Neuronal stem cell (in vitro differentiated cells): ENCODE measurements around the gene OVCA2.
A peak's percentile ranks its signal among the peaks of the same experiment; 100 is the strongest.

Experiments
- DNase-seq: peaks from one replicate; pipeline ENCODE4 v3.0.0-alpha.2; 2013; ENCODE audit warnings: low spot score
- H2AFZ ChIP-seq: one replicate; pipeline ENCODE4 v1.6.1; 2013; ENCODE audit warnings: mild to moderate bottlenecking, low read length, inconsistent platforms
- H2AK5ac ChIP-seq: 2 replicates; pipeline ENCODE4 v1.6.1; 2013; ENCODE audit warnings: low read depth, mild to moderate bottlenecking, inconsistent platforms, low read length, moderate library complexity, mixed read lengths
- H2BK120ac ChIP-seq: 2 replicates; pipeline ENCODE4 v1.6.1; 2013; ENCODE audit warnings: low read depth, mild to moderate bottlenecking, inconsistent platforms, low read length, moderate library complexity, mixed read lengths
- H2BK12ac ChIP-seq: one replicate; pipeline ENCODE4 v1.6.1; 2013; ENCODE audit warnings: low read length, inconsistent platforms
- H2BK15ac ChIP-seq: 2 replicates; pipeline ENCODE4 v1.6.1; 2013; ENCODE audit warnings: mild to moderate bottlenecking, low read length, inconsistent platforms, mixed read lengths
- H2BK5ac ChIP-seq: one replicate; pipeline ENCODE4 v1.6.1; 2013; ENCODE audit warnings: inconsistent platforms, mild to moderate bottlenecking, low read length, moderate library complexity
- H3K14ac ChIP-seq: one replicate; pipeline ENCODE4 v1.6.1; 2013; ENCODE audit warnings: low read length, inconsistent platforms
- H3K18ac ChIP-seq: 2 replicates; pipeline ENCODE4 v1.6.1; 2013; ENCODE audit warnings: low read length, inconsistent platforms
- H3K23ac ChIP-seq: 2 replicates; pipeline ENCODE4 v1.6.1; 2013; ENCODE audit warnings: low read depth, mild to moderate bottlenecking, mixed read lengths, low read length, inconsistent platforms; ENCODE audit not compliant: poor library complexity
- H3K27ac ChIP-seq: replicated peaks from 3 replicates; pipeline ENCODE4 v1.5.1; 2013; ENCODE audit warnings: low read length, inconsistent platforms
- H3K27me3 ChIP-seq, 3 experiments: 2 replicates each; pipeline ENCODE4 v1.6.1; 2013; ENCODE audit warnings: low read length in 3 of 3, mild to moderate bottlenecking in 2 of 3, inconsistent platforms in 1 of 3, low read depth in 1 of 3, mixed read lengths in 1 of 3, moderate library complexity in 1 of 3; ENCODE audit not compliant: control insufficient read depth in 3 of 3, insufficient read depth in 3 of 3
- H3K36me3 ChIP-seq, 2 donors: replicated peaks in 1 of 2; 2 replicates each; pipeline ENCODE4 v1.6.1; 2013; ENCODE audit warnings: low read length in 2 of 2; ENCODE audit not compliant: control insufficient read depth in 2 of 2, insufficient read depth in 2 of 2
- H3K4ac ChIP-seq: 2 replicates; pipeline ENCODE4 v1.6.1; 2013; ENCODE audit warnings: inconsistent platforms, mild to moderate bottlenecking, low read length, moderate library complexity
- H3K4me1 ChIP-seq, 2 donors: 1 replicate in 1 of 2; 2 replicates in 1 of 2; pipeline ENCODE4 v1.6.1; 2013; ENCODE audit warnings: low read length in 2 of 2, low read depth in 1 of 2; ENCODE audit not compliant: control insufficient read depth in 2 of 2, insufficient read depth in 1 of 2
- H3K4me2 ChIP-seq: one replicate; pipeline ENCODE4 v1.6.1; 2013; ENCODE audit warnings: mild to moderate bottlenecking, low read length, inconsistent platforms; ENCODE audit not compliant: insufficient read depth, poor library complexity, severe bottlenecking
- H3K4me3 ChIP-seq, 2 donors: 2 replicates each; pipeline ENCODE4 v1.5.1; 2013; ENCODE audit warnings: low read length in 2 of 2, mild to moderate bottlenecking in 2 of 2, inconsistent platforms in 1 of 2, moderate library complexity in 1 of 2
- H3K79me1 ChIP-seq: one replicate; pipeline ENCODE4 v1.6.1; 2013; ENCODE audit warnings: low read depth, mild to moderate bottlenecking, inconsistent platforms, low read length, moderate library complexity
- H3K9ac ChIP-seq: one replicate; pipeline ENCODE4 v1.6.1; 2013; ENCODE audit warnings: mild to moderate bottlenecking, low read depth, low read length, inconsistent platforms; ENCODE audit not compliant: poor library complexity
- H3K9me3 ChIP-seq, 2 donors: replicated peaks in 1 of 2; 2 replicates each; pipeline versions ENCODE3 to v1.6.1; 2013; ENCODE audit warnings: low read length in 2 of 2, mild to moderate bottlenecking in 2 of 2, inconsistent platforms in 1 of 2, low read depth in 1 of 2, mixed read lengths in 1 of 2, moderate library complexity in 1 of 2; ENCODE audit not compliant: control insufficient read depth in 2 of 2, insufficient read depth in 1 of 2
- H4K8ac ChIP-seq: one replicate; pipeline ENCODE4 v1.6.1; 2013; ENCODE audit warnings: low read depth, mild to moderate bottlenecking, inconsistent platforms, low read length, moderate library complexity
- H4K91ac ChIP-seq: one replicate; pipeline ENCODE4 v1.6.1; 2013; ENCODE audit warnings: low read length, low read depth, mild to moderate bottlenecking, inconsistent platforms; ENCODE audit not compliant: poor library complexity
- WGBS, 2 donors: extraction: QIAGEN DNeasy Blood & Tissue Kit; methylation state at CpG; one replicate each; pipeline ENCODE4 v1.1.7; 2013; ENCODE audit warnings: missing lambda C conversion rate in 2 of 2, mixed read lengths in 1 of 2; ENCODE audit not compliant: insufficient read length in 2 of 2, insufficient replicate concordance in 1 of 2; ENCODE audit errors: extremely low coverage in 2 of 2; 5-methylcytosine and 5-hydroxymethylcytosine counted together

OVCA2 gene

GRCh38 chr17:2051933-2052559 lies 10.2 kb downstream of the OVCA2 start:
- Histone ChIP-seq H3K23ac (peak overlapping the region; percentile 85), H3K27ac (no peak overlapping the region), H2BK120ac (no peak overlapping the region), H4K8ac (no peak overlapping the region), H2BK15ac (no peak overlapping the region), H3K4me1 (peaks cover 12 to 23% of the 10 kb centered on the region in 2 donors), H3K9ac (no peak overlapping the region), H4K91ac (no peak overlapping the region), H3K36me3 (peaks cover 0 to 6% of the 10 kb centered on the region in 2 donors), H3K9me3 (no peaks in the 10 kb centered on the region), H3K18ac (no peak overlapping the region), H3K4me3 (peak overlapping the region in 1 of 2 donors; percentile 0), H3K14ac (no peak overlapping the region), H2AK5ac (no peak overlapping the region), H2AFZ (no peak overlapping the region), H3K79me1 (no peaks in the 10 kb centered on the region), H3K27me3 (peaks cover 4 to 74% (median 45%) of the 10 kb centered on the region in 3 experiments), H3K4ac (no peak overlapping the region), H2BK5ac (no peak overlapping the region), H2BK12ac (no peak overlapping the region), H3K4me2 (no peak overlapping the region)
- DNase-seq: no peak
- no CpG with 5 or more reads among the region's 14 CpGs for WGBS, 2 donors

DNA sequence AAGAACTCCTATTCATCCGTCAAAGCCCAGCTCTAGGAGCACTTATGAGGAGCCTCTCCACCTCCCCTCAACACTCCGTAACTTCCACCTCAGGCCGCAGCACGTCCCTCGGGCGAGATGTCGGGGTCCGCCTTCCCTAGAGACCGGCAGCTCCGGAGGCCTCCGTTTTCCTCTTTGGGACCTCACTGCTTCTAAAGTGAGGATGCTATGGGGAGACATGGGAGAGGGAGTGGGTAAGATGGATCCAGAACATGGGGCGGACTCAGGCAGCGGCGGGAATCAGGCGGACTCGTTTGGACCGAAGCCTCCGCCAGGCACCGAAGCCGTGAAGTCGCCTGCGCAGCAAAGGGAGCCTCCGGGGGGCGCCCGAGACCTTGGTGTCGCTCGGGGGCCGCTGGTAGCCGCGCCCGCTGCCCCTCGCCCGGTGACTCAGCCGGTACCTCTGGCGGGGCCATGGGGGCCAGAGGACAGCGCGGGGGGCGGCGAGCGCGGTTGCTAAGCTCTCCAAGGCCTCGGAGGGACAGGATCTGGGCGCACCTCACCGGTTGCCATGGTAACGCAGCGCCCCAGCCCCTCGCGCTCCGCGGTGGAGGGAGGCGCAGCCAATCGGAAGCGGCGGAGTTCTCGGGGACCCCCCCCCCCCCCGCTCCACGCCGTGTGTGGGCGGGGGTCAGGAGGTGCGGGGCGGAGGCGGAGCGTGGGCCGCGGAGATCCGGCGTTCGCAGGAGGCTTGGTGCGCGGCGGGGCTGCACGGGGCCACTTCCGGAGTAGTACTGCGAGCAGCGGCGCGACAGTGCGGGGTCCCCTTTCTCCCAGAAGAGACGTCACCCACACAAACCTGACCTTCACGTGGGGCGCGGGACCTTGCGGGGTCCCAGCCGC lies 11.8 kb downstream of the OVCA2 start:
- no peak overlapping the region for H2BK12ac ChIP-seq
- no peak for DNase-seq
- H3K14ac ChIP-seq: no peak overlapping the region
- no peak overlapping the region for H4K8ac ChIP-seq
- peaks cover 4 to 85% (median 61%) of the 10 kb centered on the region in 3 experiments for H3K27me3 ChIP-seq
- peaks cover 17 to 20% of the 10 kb centered on the region in 2 donors for H3K4me1 ChIP-seq
- no peak overlapping the region for H3K27ac ChIP-seq
- no peak overlapping the region for H2BK120ac ChIP-seq
- H2AFZ ChIP-seq: peak overlapping the region; percentile 82
- H3K23ac ChIP-seq: peak overlapping the region; percentile 39
- no CpG with 5 or more reads among the region's 84 CpGs for WGBS, 2 donors
- H3K9me3 ChIP-seq: peaks cover 0 to 6% of the 10 kb centered on the region in 2 donors
- H3K9ac ChIP-seq: peak overlapping the region; percentile 72
- no peak overlapping the region for H2BK5ac ChIP-seq
- peak overlapping the region; percentile 37 to 77 for H3K4me3 ChIP-seq
- H2BK15ac ChIP-seq: no peak overlapping the region
- peak overlapping the region; percentile 81 for H3K4me2 ChIP-seq
- H4K91ac ChIP-seq: no peak overlapping the region
- no peak overlapping the region for H2AK5ac ChIP-seq
- no peak overlapping the region for H3K4ac ChIP-seq
- peaks cover 0 to 6% of the 10 kb centered on the region in 2 donors for H3K36me3 ChIP-seq
- H3K18ac ChIP-seq: peak overlapping the region; percentile 53
- H3K79me1 ChIP-seq: no peaks in the 10 kb centered on the region

GRCh38 chr17:2054262-2054511 lies 12.4 kb downstream of the OVCA2 start:
- WGBS, 2 donors: no CpG with 5 or more reads among the region's 16 CpGs
- no peak overlapping the region for H3K18ac ChIP-seq
- no peak overlapping the region for H2AK5ac ChIP-seq
- H3K9me3 ChIP-seq: peaks cover 0 to 7% of the 10 kb centered on the region in 2 donors
- H3K14ac ChIP-seq: no peak overlapping the region
- peaks cover 14 to 16% of the 10 kb centered on the region in 2 donors for H3K4me1 ChIP-seq
- H4K8ac ChIP-seq: no peak overlapping the region
- H3K36me3 ChIP-seq: peaks cover 0 to 6% of the 10 kb centered on the region in 2 donors
- no peak overlapping the region for H3K23ac ChIP-seq
- H2BK5ac ChIP-seq: no peak overlapping the region
- peaks cover 4 to 86% (median 64%) of the 10 kb centered on the region in 3 experiments for H3K27me3 ChIP-seq
- H3K9ac ChIP-seq: no peak overlapping the region
- no peak overlapping the region for H2BK12ac ChIP-seq
- no peak overlapping the region for H2BK15ac ChIP-seq
- H3K79me1 ChIP-seq: no peaks in the 10 kb centered on the region
- peak overlapping the region; percentile 81 for H3K4me2 ChIP-seq
- peak overlapping the region; percentile 37 to 77 for H3K4me3 ChIP-seq
- no peak for DNase-seq
- H4K91ac ChIP-seq: no peak overlapping the region
- H3K4ac ChIP-seq: no peak overlapping the region
- no peak overlapping the region for H2BK120ac ChIP-seq
- H3K27ac ChIP-seq: no peak overlapping the region
- H2AFZ ChIP-seq: peak overlapping the region; percentile 82
